Measurements from ENCODE around the gene ADARB2. TPM values are rescaled to one million over a fixed set of nuclear protein-coding genes. Genes with fewer than 3 reads are reported as not detected.

The ADARB2 gene
- total and polyA plus RNA-seq, 2 experiments from 2014 or later = 2.0 to 5.0 TPM

- Histone ChIP-seq H3K27ac (ENCODE audit: low read depth) (no peak overlapping the region), H3K27me3 (ENCODE audit: insufficient read depth) (peaks cover 4% of the 10 kb centered on the region), H3F3A (replicated peaks; ENCODE audit: low read depth) (no peaks in the 10 kb centered on the region), H2AFZ (no peak overlapping the region), H3K9me2 (ENCODE audit: insufficient read depth) (peaks cover 9% of the 10 kb centered on the region), H3K4me2 (no peak overlapping the region), H3K4me1 (ENCODE audit: insufficient read depth) (0 out of 2 replicates have a peak, but pooled peaks cover under 1% of the 10 kb centered on the region), H3K79me2 (replicated peaks; ENCODE audit: insufficient read depth) (no peaks in the 10 kb centered on the region), H3K36me3 (ENCODE audit: insufficient read depth) (no peaks in the 10 kb centered on the region), H4K20me1 (replicated peaks; ENCODE audit: insufficient read depth) (no peaks in the 10 kb centered on the region), H3K4me3 (no peak overlapping the region)
- Mint-ChIP-seq H3K27me3 (ENCODE audit: insufficient read depth, low read depth, poor library complexity) (no peaks in the 10 kb centered on the region), H3K4me3 (no peak overlapping the region), H3K9me3 (no peaks in the 10 kb centered on the region), H3K36me3 (ENCODE audit: low read depth) (no peaks in the 10 kb centered on the region), H3K4me1 (no peaks in the 10 kb centered on the region), H3K27ac (no peak overlapping the region)
- ATAC-seq (no peak), DNase-seq (ENCODE audit: low spot score) (no peak)
- no peak for TF ChIP-seq REST (IDR thresholded peaks at IDR 0.05; ENCODE audit: unreplicated experiment)
- TF ChIP-seq EZH2 (IDR thresholded peaks at IDR 0.05; ENCODE audit: low read depth, unreplicated experiment) = no peak
- TF ChIP-seq CREB1 (CRISPR knock-in tag; IDR thresholded peaks at IDR 0.05; ENCODE audit: low read depth) = no peak
- no peak for TF ChIP-seq NANOG (IDR thresholded peaks at IDR 0.05; ENCODE audit: borderline replicate concordance)
- no peak for TF ChIP-seq ZNF462 (CRISPR knock-in tag; IDR thresholded peaks at IDR 0.05)
- no peak for TF ChIP-seq STAT1 (IDR thresholded peaks at IDR 0.05; ENCODE audit: unreplicated experiment)
- TF ChIP-seq CTCF (conservative IDR thresholded peaks at IDR 0.05; ENCODE audit: low read depth in 2 of 2) = no peak
- no peak for TF ChIP-seq JUNB (IDR thresholded peaks at IDR 0.05; ENCODE audit: unreplicated experiment)
- TF ChIP-seq ZNF114 (CRISPR knock-in tag; IDR thresholded peaks at IDR 0.05) = no peak
- TF ChIP-seq EZH2phosphoT487 (IDR thresholded peaks at IDR 0.05; ENCODE audit: unreplicated experiment) = no peak
- TF ChIP-seq, protein P1, sequence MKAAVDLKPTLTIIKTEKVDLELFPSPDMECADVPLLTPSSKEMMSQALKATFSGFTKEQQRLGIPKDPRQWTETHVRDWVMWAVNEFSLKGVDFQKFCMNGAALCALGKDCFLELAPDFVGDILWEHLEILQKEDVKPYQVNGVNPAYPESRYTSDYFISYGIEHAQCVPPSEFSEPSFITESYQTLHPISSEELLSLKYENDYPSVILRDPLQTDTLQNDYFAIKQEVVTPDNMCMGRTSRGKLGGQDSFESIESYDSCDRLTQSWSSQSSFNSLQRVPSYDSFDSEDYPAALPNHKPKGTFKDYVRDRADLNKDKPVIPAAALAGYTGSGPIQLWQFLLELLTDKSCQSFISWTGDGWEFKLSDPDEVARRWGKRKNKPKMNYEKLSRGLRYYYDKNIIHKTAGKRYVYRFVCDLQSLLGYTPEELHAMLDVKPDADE (IDR thresholded peaks at IDR 0.05) = no peak
- no peak for TF ChIP-seq ZNF331 (CRISPR knock-in tag; IDR thresholded peaks at IDR 0.05; ENCODE audit: low read depth)
- TF ChIP-seq POLR2AphosphoS5 (IDR thresholded peaks at IDR 0.05; ENCODE audit: low read depth) = no peak
Observed at GRCh38 chr10:1414893-1415292, 322.4 kb downstream of the ADARB2 start.
